ENCODE results near the gene CD151.

- TF ChIP-seq, protein P1, sequence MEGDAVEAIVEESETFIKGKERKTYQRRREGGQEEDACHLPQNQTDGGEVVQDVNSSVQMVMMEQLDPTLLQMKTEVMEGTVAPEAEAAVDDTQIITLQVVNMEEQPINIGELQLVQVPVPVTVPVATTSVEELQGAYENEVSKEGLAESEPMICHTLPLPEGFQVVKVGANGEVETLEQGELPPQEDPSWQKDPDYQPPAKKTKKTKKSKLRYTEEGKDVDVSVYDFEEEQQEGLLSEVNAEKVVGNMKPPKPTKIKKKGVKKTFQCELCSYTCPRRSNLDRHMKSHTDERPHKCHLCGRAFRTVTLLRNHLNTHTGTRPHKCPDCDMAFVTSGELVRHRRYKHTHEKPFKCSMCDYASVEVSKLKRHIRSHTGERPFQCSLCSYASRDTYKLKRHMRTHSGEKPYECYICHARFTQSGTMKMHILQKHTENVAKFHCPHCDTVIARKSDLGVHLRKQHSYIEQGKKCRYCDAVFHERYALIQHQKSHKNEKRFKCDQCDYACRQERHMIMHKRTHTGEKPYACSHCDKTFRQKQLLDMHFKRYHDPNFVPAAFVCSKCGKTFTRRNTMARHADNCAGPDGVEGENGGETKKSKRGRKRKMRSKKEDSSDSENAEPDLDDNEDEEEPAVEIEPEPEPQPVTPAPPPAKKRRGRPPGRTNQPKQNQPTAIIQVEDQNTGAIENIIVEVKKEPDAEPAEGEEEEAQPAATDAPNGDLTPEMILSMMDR (IDR thresholded peaks at IDR 0.05) = no peak
- TF ChIP-seq POLR2A (IDR thresholded peaks at IDR 0.05) = no peak
These were observed 16.3 kb upstream of the CD151 start for GRCh38 chr11:816433-816779.
